NB4 (cell line): ENCODE data around the gene IL34.

Experiments used
- CTCF ChIP-seq: IDR thresholded peaks from one replicate; pipeline ENCODE4 v1.5.1; 2012; ENCODE audit warnings: low read depth, low read length
- MYC ChIP-seq: IDR thresholded peaks from 2 replicates; pipeline ENCODE4 v1.6.1; 2011; ENCODE audit warnings: low read depth, low read length

- TF ChIP-seq CTCF (no peak), MYC (no peak)
These were observed 23.8 kb downstream of the IL34 start for GRCh38 chr16:70670175-70670574.
